GM18867 (cell line): ENCODE data around the gene ARHGAP10.
A peak's percentile ranks its signal among the peaks of the same experiment; 100 is the strongest.
"Not testable (repeated sequence)": the region's sequence is repeated elsewhere in the genome, so short reads cannot be mapped to it uniquely, and the experiment has no call there.

Source experiments
- ATAC-seq: cut with Tn5 transposase; IDR thresholded peaks from one replicate; pipeline ENCODE4 v1.9.1; 2021; ENCODE audit warnings: mild to moderate bottlenecking, moderate library complexity; ENCODE audit not compliant: unreplicated experiment

Gene ARHGAP10

GRCh38 chr4:147846318-147847155 is 114.6 kb downstream of the ARHGAP10 start:
- peak; percentile 85 for ATAC-seq

GRCh38 chr4:147847751-147848590 is 116.1 kb downstream of the ARHGAP10 start:
- no peak for ATAC-seq

DNA sequence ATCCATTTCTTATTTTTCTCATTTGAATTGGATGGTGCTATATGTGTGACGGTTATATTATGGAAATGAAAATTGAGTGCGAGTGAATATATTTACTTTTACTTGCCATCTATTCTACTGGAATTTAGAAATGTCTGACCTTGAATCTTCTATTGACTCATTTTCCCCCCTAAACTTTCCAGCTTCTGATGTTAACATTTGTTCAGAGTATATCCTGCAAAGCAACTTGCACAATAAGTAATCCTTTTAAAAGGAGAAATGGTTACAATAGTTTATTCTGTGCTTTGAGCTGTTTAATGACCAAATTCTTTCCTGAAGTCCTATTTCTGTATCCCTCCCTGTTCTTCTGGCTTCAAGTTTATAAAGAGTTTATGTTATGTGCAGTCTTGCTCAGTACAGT is 116.7 kb downstream of the ARHGAP10 start:
- no peak for ATAC-seq

DNA sequence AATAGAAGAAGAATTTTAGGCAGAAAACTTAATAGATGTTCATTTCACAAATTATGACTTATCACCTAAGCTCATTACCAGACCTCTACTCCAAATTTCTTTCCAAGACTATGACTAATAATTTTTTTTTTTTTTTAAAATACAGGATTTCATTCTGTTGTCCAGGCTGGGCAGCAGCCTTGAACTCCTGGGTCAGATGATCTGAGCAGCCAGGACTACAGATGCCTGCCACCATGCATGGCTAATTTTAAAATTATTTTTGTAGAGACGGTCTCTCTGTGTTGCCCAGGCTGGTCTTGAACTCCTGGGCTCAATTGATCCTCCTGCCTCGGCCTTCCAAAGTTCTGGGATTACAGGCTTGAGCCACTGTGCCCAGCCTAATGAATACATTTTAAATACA is 119.2 kb downstream of the ARHGAP10 start:
- ATAC-seq, result no peak

- ATAC-seq, result no peak
These were observed 121.8 kb downstream of the ARHGAP10 start for GRCh38 chr4:147853706-147854105.

DNA sequence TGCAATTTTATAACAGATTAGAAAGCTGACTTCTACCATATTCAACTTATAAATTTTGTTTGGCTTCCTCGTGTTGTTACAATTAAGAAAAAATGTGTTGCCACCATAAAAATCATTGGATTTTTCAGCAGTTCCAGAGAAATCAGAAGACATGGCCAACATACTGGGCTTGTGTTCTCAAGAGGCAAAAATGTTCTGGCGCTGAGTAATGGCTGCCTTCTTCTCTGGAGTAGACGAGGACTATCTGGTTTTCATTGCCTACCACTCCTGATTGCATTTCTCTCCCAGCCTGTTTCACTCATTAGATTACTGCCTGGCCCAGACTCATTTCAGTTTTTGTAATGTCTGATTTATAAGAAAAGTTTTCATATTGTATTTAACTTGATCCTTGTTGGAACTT is 122.3 kb downstream of the ARHGAP10 start:
- ATAC-seq, result no peak

DNA sequence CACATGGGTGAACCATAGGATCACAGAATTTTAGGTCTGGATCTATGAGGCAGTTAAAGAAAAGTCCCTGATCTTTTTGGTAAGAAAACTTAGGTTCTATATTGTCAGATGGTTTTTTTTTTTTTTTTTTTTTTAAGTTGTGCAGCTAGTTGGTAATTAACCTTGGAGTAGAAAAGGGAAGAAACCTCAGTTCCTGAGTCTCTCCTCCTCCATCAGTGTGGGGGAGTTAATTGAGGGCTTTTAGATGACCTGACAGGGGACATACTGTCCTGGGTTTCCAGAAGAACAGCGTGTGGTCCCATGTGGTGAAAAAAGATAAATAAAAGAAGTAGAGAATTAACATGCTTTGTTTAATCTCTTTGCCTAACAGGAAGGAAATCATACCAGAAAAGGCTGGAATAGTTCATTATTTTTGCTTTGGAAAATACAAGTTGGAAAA is 123.7 kb downstream of the ARHGAP10 start:
- ATAC-seq, result no peak

GRCh38 chr4:147860960-147861359 is 129.1 kb downstream of the ARHGAP10 start:
- ATAC-seq, result no peak

DNA sequence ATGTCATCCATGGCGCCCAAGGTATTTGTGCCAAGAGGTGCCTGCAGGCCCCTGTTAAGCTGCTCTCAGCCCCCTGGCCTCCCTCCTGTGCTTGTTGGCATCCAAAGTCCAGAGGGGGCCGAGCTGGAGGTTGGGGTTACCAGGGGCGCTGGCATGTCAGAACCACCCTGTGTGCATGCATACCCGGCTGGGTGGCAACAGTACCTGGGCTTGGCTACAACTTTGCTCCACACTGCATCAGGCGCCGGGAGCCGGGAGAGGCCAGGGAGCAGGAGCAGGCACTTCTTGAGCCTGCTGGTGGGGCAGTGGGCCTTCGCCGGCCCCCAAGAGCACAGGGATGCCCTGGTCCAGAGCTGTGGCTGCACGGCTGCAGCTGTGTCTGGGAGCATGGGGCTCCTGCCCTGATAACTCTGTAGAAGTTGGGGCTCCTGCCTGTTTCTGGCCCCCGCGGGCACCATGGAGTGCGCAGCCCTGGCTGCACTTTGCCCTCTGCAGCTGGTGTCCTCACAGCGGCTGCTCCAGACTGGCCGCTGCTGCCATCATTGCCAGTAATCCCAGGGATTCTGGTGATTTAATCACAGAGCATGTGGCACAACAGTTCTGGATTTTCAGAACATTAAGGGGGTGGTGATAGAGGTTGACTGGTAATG is 130.3 kb downstream of the ARHGAP10 start:
- ATAC-seq, result no peak

GRCh38 chr4:147863111-147863747 is 131.3 kb downstream of the ARHGAP10 start:
- ATAC-seq, result peak; percentile 64

DNA sequence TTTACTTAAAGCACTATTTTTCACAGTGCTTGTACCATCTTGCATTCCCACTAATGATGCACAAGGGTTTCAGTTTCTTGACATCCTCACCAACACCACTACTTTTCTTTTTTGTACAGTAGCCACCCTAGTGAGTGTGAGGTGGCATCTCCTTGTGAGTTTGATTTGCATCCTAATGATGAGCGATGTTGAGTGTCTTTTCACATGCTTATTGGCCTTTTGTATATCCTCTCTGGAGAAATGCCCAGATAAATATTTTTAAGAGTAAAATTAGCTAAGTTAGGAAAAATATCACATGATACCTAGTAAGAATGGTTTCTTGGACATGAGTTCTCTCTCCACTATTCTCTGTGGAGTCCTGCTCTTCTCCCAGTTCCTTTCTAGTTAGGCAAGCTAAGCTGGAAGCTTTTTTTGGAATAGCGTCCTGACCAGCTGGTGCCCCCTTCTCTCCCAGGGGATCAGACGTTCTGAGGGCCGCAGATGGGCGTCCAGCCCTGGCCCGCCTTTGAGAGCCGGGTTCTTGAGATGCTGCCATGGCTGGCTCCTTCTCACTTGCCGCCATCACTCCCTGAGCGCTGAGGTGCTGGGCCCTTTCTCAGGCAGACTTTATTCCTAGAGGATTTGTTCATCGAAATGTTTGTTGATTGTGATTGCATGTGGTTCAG is 132.1 kb downstream of the ARHGAP10 start:
- no peak for ATAC-seq

- ATAC-seq, result no peak
These were observed 132.7 kb downstream of the ARHGAP10 start for GRCh38 chr4:147864607-147865006.

- no peak for ATAC-seq
These were observed 134.0 kb downstream of the ARHGAP10 start for GRCh38 chr4:147865926-147866325.

DNA sequence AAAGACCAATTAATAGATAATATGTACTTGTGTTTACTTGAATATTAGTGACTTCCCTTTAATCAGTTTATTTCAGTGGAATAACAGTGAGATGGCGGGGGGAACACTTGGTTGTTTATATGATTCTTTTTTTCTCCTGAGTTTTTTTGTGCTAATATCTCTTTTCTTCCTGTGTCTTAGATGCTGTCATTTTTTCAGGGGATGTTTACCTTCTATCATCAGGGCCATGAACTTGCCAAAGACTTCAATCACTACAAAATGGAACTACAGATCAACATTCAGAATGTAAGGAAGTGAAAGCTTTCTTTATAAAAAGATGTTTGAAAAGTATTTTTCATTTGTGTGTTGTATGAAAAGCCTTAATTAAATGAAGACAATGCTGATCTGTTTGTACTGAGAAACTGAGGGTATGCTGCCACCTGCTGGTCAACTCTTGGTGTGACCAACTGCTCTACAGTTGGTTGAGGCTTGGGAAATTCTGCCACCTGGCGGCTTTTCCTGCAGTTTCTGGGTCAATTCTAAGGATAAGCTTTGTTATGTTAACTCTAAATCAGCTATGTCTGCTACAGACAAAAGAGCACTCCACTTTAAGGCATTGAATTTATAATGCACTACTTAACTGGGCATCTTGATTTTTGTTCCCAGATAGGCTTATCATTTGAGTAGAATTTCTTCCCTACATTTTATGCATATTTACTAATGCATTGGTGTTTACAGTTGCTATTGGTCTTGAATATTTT is 134.8 kb downstream of the ARHGAP10 start:
- ATAC-seq, result peak; percentile 73

GRCh38 chr4:147874109-147874508 is 142.2 kb downstream of the ARHGAP10 start:
- no peak for ATAC-seq

- no peak for ATAC-seq
These were observed 145.5 kb downstream of the ARHGAP10 start for GRCh38 chr4:147877308-147877771.

- ATAC-seq, result no peak
These were observed 147.8 kb downstream of the ARHGAP10 start for GRCh38 chr4:147879676-147880075.

DNA sequence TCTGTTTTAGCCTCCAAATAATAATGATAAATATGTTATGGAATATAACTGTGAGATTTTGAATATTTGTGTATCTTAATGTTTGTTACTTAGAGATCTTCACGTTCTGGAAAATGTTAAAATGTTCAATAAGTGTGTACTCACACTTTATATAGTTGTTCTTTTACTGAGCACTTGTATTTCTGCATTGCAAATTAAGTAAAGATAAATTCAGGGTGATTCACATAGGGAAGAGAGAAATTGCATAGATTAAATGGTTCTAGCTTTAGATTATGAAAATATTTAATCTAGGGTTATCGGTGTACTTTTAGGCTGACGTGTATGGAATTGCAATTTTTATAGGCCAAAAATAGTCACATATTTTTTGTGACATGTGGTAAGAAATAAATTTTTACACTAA is 148.6 kb downstream of the ARHGAP10 start:
- no peak for ATAC-seq

- no peak for ATAC-seq
These were observed 152.6 kb downstream of the ARHGAP10 start for GRCh38 chr4:147884536-147884935.

- ATAC-seq, result not testable (repeated sequence)
These were observed 153.3 kb downstream of the ARHGAP10 start for GRCh38 chr4:147885216-147885615.
